HepG2 (cell line): ENCODE results near the gene RRP36. TPM values are rescaled to one million over a fixed set of nuclear protein-coding genes. Genes with fewer than 3 reads are reported as not detected.
A peak's percentile ranks its signal among the peaks of the same experiment; 100 is the strongest.

ENCODE experiments used
- ELF3 ChIP-seq: IDR thresholded peaks from 2 replicates; pipeline ENCODE4 v1.6.1; 2016; ENCODE audit warnings: missing genetic modification reagents, missing compliant biosample characterization
- KLF9 ChIP-seq: IDR thresholded peaks from 2 replicates; pipeline ENCODE4 v1.6.1; 2016; ENCODE audit warnings: low read depth
- RELA ChIP-seq: sonication (generic); formaldehyde crosslinking; IDR thresholded peaks from 2 replicates; pipeline ENCODE4 v1.4.0; 2020; ENCODE audit warnings: missing genetic modification reagents
- RORA ChIP-seq: sonication (generic); formaldehyde crosslinking; IDR thresholded peaks from 2 replicates; pipeline ENCODE4 v1.5.0; 2020; ENCODE audit warnings: mild to moderate bottlenecking, missing genetic modification reagents, moderate library complexity
- SPEN ChIP-seq: sonication (generic); formaldehyde crosslinking; IDR thresholded peaks from 2 replicates; pipeline ENCODE4 v1.5.1; 2020; ENCODE audit warnings: low read depth, mild to moderate bottlenecking, missing genetic modification reagents
- TAF1 ChIP-seq: sonication (generic); formaldehyde crosslinking; IDR thresholded peaks from 2 replicates; pipeline ENCODE4 v1.4.0; 2020; ENCODE audit warnings: missing genetic modification reagents
- TBL1XR1 ChIP-seq: fragments of 150-350 bp; IDR thresholded peaks from 2 replicates; pipeline ENCODE4 v1.6.1; 2014; ENCODE audit warnings: borderline replicate concordance, low read length; ENCODE audit not compliant: partially characterized antibody
- ZMYM4 ChIP-seq: sonication (generic); formaldehyde crosslinking; IDR thresholded peaks from 2 replicates; pipeline ENCODE4 v1.8.1; 2023; ENCODE audit warnings: mild to moderate bottlenecking, missing genetic modification reagents
- ZNF225 ChIP-seq: sonication (generic); formaldehyde crosslinking; IDR thresholded peaks from 2 replicates; pipeline ENCODE4 v1.4.0; 2020; ENCODE audit warnings: mild to moderate bottlenecking, missing genetic modification reagents
- ZNF230 ChIP-seq: sonication (generic); formaldehyde crosslinking; IDR thresholded peaks from 2 replicates; pipeline ENCODE4 v1.4.0; 2020; ENCODE audit warnings: mild to moderate bottlenecking, missing genetic modification reagents
- ZNF282 ChIP-seq: fragments of 450-650 bp; IDR thresholded peaks from 2 replicates; pipeline ENCODE4 v1.6.1; 2018; ENCODE audit not compliant: partially characterized antibody
- ZNF30 ChIP-seq: sonication (generic); formaldehyde crosslinking; IDR thresholded peaks from 2 replicates; pipeline ENCODE4 v1.5.0; 2020; ENCODE audit warnings: mild to moderate bottlenecking, missing genetic modification reagents
- ZNF75D ChIP-seq: sonication (generic); formaldehyde crosslinking; IDR thresholded peaks from 2 replicates; pipeline ENCODE4 v1.8.1; 2023; ENCODE audit warnings: missing genetic modification reagents, mild to moderate bottlenecking, borderline replicate concordance
- ZNF782 ChIP-seq: sonication (generic); formaldehyde crosslinking; IDR thresholded peaks from 2 replicates; pipeline ENCODE4 v1.4.0; 2020; ENCODE audit warnings: missing genetic modification reagents, mild to moderate bottlenecking, borderline replicate concordance
- ZNF879 ChIP-seq: sonication (generic); formaldehyde crosslinking; IDR thresholded peaks from 2 replicates; pipeline ENCODE4 v1.8.1; 2023; ENCODE audit warnings: missing genetic modification reagents
- polyA plus RNA-seq, 8 experiments: library from polyadenylated mRNA; depleted of rRNA in 3 of 8; stranded (reverse) in 7 of 8; unstranded in 1 of 8; fragments of >200 nt; fragmentation: Illumina TruSeq in 4 of 8; extraction: Trizol in 4 of 8; gene quantifications; 2 replicates each; pipeline versions ENCODE4 v1.2.1 to v1.2.3, GENCODE V29; 2011 to 2016; ENCODE audit warnings: low read depth in 4 of 8, missing spikeins in 1 of 8, mixed read lengths in 1 of 8; ENCODE audit not compliant: insufficient read depth in 1 of 8
- total RNA-seq, 5 experiments: library from RNA; depleted of rRNA; stranded (reverse); fragments of >200 nt; fragmentation: Illumina TruSeq; extraction: Trizol; gene quantifications; 2 replicates each; pipeline ENCODE4 v1.2.3, GENCODE V29; 2016; ENCODE audit warnings: low read depth in 1 of 5
- TF ChIP-seq, protein P1 (sequence below): sonication (generic); formaldehyde crosslinking; IDR thresholded peaks from 2 replicates; pipeline ENCODE4 v1.4.0; 2020; ENCODE audit warnings: missing genetic modification reagents, borderline replicate concordance
- TF ChIP-seq, protein P2 (sequence below): sonication (generic); formaldehyde crosslinking; IDR thresholded peaks from 2 replicates; pipeline ENCODE4 v1.5.1; 2020; ENCODE audit warnings: mild to moderate bottlenecking, moderate library complexity, missing genetic modification reagents
- TF ChIP-seq, protein P3 (sequence below): sonication (generic); formaldehyde crosslinking; IDR thresholded peaks from 2 replicates; pipeline ENCODE4 v1.5.0; 2020; ENCODE audit warnings: missing genetic modification reagents
- TF ChIP-seq, protein P4 (sequence below): conservative IDR thresholded peaks from 2 replicates; pipeline ENCODE4 v1.6.1; 2018; ENCODE audit warnings: missing genetic modification reagents

Gene RRP36
- total and polyA plus RNA-seq, 2 of the 13 experiments (the other 11 are each of a cell fraction or from before 2014, with no cell fraction given) = 29.5 to 144 TPM

DNA sequence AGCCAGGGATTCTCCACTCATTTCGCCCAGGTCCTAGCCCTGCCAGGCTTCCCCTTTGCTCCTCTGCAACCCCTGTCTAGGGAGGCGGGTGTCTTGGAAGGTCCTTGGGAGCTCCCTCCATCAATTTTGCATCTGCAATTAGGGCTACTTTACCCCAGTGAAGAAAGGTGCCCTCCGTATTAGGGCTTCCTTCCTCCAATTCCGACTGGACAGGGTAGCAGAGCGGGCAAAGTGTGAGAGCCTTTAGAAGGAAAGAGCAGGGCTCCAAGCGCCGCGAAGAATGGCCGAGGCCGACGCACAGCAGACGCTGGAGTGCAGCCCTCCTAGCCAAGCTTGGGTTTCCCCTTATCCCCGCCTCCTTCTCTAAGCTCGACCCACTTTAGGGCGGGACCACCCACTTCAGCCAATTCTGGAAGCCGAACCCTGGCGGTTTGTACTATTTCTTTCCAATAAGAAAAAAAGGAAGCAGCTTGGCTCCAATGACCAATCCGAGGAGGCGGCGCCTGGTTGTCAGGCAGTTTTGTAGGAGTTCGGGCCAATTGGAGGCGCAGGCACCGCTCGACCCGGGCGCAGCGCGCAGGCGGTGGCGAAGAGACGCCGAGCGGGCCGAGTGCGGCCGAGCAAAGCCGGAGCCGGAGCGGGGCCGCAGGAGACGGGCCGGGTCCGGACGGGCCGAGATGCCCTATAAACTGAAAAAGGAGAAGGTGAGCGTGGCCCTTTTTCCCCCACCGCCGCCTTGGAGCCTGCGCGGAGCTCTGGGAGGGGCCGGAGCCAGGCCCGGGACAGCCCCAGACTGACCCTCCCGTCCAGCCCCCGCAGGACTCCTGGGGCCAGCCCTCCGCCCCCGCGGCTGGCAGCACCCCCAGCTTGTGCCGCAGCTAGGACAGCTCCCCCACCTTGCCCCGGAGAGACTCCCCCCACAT is 37.2 kb upstream of the RRP36 start, which contains the start of gene PPP2R5D (continued):
- TF ChIP-seq, protein P1, sequence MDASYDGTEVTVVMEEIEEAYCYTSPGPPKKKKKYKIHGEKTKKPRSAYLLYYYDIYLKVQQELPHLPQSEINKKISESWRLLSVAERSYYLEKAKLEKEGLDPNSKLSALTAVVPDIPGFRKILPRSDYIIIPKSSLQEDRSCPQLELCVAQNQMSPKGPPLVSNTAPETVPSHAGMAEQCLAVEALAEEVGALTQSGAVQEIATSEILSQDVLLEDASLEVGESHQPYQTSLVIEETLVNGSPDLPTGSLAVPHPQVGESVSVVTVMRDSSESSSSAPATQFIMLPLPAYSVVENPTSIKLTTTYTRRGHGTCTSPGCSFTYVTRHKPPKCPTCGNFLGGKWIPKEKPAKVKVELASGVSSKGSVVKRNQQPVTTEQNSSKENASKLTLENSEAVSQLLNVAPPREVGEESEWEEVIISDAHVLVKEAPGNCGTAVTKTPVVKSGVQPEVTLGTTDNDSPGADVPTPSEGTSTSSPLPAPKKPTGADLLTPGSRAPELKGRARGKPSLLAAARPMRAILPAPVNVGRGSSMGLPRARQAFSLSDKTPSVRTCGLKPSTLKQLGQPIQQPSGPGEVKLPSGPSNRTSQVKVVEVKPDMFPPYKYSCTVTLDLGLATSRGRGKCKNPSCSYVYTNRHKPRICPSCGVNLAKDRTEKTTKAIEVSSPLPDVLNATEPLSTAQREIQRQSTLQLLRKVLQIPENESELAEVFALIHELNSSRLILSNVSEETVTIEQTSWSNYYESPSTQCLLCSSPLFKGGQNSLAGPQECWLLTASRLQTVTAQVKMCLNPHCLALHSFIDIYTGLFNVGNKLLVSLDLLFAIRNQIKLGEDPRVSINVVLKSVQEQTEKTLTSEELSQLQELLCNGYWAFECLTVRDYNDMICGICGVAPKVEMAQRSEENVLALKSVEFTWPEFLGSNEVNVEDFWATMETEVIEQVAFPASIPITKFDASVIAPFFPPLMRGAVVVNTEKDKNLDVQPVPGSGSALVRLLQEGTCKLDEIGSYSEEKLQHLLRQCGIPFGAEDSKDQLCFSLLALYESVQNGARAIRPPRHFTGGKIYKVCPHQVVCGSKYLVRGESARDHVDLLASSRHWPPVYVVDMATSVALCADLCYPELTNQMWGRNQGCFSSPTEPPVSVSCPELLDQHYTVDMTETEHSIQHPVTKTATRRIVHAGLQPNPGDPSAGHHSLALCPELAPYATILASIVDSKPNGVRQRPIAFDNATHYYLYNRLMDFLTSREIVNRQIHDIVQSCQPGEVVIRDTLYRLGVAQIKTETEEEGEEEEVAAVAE (CRISPR knock-in tag) = 0 out of 2 replicates have a peak, but pooled peaks have one; percentile 18
- no peak for TF ChIP-seq RORA (CRISPR knock-in tag)
- TF ChIP-seq, protein P2, sequence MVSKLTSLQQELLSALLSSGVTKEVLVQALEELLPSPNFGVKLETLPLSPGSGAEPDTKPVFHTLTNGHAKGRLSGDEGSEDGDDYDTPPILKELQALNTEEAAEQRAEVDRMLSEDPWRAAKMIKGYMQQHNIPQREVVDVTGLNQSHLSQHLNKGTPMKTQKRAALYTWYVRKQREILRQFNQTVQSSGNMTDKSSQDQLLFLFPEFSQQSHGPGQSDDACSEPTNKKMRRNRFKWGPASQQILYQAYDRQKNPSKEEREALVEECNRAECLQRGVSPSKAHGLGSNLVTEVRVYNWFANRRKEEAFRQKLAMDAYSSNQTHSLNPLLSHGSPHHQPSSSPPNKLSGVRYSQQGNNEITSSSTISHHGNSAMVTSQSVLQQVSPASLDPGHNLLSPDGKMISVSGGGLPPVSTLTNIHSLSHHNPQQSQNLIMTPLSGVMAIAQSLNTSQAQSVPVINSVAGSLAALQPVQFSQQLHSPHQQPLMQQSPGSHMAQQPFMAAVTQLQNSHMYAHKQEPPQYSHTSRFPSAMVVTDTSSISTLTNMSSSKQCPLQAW (CRISPR knock-in tag) = peak; percentile 79
- TF ChIP-seq SPEN (CRISPR knock-in tag) = peak; percentile 29
- TF ChIP-seq, protein P3, sequence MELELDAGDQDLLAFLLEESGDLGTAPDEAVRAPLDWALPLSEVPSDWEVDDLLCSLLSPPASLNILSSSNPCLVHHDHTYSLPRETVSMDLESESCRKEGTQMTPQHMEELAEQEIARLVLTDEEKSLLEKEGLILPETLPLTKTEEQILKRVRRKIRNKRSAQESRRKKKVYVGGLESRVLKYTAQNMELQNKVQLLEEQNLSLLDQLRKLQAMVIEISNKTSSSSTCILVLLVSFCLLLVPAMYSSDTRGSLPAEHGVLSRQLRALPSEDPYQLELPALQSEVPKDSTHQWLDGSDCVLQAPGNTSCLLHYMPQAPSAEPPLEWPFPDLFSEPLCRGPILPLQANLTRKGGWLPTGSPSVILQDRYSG = peak; percentile 92
- TF ChIP-seq ZNF30 (CRISPR knock-in tag) = no peak
- peak; percentile 92 for TF ChIP-seq TAF1
- TF ChIP-seq, protein P4, sequence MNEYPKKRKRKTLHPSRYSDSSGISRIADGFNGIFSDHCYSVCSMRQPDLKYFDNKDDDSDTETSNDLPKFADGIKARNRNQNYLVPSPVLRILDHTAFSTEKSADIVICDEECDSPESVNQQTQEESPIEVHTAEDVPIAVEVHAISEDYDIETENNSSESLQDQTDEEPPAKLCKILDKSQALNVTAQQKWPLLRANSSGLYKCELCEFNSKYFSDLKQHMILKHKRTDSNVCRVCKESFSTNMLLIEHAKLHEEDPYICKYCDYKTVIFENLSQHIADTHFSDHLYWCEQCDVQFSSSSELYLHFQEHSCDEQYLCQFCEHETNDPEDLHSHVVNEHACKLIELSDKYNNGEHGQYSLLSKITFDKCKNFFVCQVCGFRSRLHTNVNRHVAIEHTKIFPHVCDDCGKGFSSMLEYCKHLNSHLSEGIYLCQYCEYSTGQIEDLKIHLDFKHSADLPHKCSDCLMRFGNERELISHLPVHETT (CRISPR knock-in tag) = no peak
- no peak for TF ChIP-seq ELF3 (CRISPR knock-in tag)
- TF ChIP-seq ZNF782 (CRISPR knock-in tag) = no peak; the same call in 1 of the 2 replicates
- TF ChIP-seq ZNF225 = no peak; the same call in 1 of the 2 replicates
- peak; percentile 78 for TF ChIP-seq ZMYM4 (CRISPR knock-in tag)
- 0 out of 2 replicates have a peak, but pooled peaks have one; percentile 76 for TF ChIP-seq ZNF230 (CRISPR knock-in tag)
- no peak for TF ChIP-seq ZNF282
- peak; percentile 62; the same call in 1 of the 2 replicates for TF ChIP-seq KLF9 (CRISPR knock-in tag)
- TF ChIP-seq RELA (CRISPR knock-in tag) = no peak; the same call in 1 of the 2 replicates
- no peak for TF ChIP-seq TBL1XR1
- no peak for TF ChIP-seq ZNF75D (CRISPR knock-in tag)
- no peak for TF ChIP-seq ZNF879 (CRISPR knock-in tag)
